Measurements from ENCODE around the gene TMEM141.
"Not testable (repeated sequence)": the region's sequence is repeated elsewhere in the genome, so short reads cannot be mapped to it uniquely, and the experiment has no call there.

TMEM141 gene

DNA sequence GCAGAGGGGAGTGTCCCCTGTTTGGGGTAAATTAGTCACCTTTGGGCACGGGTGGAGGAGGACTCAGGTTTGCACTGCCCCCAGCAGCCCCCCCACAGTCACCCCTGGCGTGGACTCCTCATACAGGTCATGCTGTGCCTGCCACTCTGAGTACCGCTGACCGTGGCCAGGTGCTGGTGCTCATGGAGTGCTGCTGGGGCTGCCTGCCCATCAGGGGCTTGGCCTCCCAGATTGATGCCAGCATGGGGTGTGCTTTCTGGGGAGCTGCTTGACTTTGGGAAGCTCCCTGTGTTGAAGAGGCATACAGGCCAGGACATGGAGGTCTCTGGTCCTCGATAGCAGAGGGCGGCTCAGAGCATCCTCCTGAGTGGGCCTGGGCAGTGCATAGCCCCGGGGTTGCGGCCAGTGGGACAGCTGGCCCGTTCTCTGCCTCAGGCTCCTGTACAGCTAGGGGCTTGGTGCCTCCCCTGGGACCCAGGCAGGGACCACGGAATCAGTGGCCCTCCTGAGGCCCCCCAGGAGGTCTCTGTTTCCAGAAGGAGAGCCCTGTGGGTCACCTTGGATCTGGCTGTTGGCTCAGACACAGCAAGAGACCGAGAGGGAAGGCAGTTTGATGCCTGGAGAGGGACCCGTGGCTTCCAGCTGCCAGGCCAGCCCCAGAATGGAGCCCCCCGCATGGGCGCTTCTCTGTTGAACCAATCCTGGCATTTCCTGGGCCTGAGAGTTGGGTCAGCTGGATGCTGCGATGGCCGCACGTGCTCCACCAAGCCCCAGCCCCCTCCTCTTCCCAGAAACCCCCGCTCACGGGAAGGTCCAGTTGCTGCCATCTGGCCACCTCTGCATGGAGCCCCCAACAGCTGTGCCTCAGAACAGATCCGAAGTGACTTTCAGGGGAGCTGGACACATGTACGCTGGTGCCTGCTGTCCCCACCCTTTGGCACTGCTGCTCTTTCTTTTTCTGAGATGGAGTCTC lies 45.1 kb downstream of the TMEM141 start:
- DNase-seq, result no peak

DNA sequence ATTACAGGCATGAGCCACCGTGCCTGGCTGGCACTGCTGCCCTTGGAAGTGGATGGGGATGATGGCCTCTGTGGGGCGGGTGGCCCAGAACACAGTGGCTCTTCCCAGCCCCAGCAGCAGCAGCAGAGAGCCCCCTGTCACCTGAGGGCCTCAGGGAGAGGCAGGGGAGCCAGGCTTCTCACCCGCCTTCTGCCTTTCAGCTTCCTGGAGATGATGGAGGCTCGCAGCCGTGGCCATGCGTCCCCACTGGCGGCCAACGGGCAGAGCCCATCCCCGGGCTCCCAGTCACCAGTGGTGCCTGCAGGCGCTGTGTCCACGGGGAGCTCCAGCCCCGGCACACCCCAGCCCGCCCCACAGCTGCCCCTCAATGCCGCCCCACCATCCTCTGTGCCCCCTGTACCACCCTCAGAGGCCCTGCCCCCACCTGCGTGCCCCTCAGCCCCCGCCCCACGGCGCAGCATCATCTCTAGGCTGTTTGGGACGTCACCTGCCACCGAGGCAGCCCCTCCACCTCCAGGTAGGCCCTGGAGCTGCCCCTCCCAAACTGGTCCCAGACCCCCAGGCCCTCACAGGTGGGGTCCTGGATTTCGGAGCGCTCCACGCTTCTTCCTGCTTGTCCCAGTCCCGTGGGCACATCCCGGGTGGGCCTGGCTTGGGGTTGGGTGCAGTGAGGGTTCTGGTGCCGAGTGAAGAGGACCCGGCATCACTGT lies 46.2 kb downstream of the TMEM141 start:
- DNase-seq, result no peak

DNA sequence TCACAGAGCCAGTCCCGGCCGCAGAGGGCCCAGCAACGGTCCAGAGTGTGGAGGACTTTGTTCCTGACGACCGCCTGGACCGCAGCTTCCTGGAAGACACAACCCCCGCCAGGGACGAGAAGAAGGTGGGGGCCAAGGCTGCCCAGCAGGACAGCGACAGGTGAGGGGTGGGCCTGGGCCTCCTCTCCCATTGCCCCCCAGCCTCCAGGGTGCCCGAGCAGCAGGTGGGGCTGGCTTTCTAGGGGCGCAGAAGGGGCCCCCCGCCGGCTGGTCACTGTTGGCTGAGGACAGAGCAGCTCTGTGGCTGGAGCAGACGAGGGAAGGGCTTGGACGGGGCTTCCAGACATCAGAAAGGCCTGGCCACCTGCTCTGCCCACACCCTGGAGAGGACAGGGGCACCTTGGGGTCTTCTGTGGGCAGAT lies 46.7 kb downstream of the TMEM141 start:
- DNase-seq, result not testable (repeated sequence)

DNA sequence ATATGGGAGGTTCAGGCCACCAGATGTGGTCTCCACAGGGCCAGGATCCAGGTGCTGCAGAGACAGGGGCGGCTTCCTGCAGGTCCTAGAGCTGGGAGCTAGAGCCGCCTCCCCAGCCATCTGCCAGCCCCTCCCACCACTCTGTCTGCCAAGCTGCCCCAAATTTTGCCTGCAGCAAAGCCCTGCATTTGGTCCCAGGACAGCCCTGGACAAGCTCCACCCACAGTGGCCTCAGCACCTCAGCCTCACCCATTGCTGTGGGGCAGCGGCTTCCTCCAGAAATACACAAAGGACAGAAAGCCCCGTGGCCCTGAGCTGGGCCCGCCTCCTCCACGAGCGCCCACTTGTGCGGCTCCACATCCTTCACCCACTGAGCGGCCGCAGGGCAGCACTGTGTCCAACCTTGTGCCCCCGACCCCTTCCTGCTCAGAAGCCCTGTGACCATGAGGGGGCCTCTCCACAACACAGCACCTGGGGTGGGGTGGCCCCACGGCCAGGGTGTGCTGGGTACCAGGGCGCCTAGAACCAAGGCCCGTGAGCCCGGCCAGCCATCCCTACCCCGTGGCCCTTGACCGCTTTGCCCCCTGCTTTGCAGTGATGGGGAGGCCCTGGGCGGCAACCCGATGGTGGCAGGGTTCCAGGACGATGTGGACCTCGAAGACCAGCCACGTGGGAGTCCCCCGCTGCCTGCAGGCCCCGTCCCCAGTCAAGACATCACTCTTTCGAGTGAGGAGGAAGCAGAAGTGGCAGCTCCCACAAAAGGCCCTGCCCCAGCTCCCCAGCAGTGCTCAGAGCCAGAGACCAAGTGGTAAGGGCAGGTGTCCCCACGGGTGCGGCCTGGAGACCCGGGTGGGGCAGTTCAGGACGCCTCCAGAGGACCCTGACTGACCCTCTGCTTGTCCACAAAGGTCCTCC lies 47.4 kb downstream of the TMEM141 start:
- DNase-seq, result no peak

DNA sequence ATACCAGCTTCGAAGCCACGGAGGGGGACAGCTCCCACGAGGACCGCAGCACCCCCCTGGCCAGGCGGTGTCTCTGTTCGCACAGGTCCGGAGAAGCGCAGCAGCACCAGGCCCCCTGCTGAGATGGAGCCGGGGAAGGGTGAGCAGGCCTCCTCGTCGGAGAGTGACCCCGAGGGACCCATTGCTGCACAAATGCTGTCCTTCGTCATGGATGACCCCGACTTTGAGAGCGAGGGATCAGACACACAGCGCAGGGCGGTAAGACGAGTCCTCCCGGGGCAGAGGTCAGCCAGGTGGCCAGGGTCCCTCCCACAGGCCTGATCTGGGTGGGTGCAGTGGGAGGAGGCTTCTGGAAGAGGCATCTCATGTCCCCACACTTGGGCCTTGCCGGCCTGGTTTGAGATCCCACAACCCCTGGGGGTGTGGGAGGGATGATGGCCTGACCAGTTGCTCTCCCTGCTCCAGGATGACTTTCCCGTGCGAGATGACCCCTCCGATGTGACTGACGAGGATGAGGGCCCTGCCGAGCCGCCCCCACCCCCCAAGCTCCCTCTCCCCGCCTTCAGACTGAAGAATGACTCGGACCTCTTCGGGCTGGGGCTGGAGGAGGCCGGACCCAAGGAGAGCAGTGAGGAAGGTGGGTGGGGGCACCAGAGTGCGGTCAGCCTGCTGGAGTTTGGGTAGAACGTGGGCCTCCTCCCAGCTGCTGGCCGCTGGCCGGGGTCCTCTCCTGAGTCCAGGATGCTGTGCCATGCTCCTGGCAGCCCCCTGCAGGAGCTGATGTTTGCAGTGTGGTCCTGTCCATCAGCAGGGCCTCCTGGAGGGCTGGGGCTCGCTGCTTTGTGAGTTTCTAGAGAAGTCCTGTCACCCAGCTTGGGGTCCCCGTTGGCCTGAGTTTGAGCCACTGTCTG lies 48.3 kb downstream of the TMEM141 start:
- DNase-seq, result no peak

DNA sequence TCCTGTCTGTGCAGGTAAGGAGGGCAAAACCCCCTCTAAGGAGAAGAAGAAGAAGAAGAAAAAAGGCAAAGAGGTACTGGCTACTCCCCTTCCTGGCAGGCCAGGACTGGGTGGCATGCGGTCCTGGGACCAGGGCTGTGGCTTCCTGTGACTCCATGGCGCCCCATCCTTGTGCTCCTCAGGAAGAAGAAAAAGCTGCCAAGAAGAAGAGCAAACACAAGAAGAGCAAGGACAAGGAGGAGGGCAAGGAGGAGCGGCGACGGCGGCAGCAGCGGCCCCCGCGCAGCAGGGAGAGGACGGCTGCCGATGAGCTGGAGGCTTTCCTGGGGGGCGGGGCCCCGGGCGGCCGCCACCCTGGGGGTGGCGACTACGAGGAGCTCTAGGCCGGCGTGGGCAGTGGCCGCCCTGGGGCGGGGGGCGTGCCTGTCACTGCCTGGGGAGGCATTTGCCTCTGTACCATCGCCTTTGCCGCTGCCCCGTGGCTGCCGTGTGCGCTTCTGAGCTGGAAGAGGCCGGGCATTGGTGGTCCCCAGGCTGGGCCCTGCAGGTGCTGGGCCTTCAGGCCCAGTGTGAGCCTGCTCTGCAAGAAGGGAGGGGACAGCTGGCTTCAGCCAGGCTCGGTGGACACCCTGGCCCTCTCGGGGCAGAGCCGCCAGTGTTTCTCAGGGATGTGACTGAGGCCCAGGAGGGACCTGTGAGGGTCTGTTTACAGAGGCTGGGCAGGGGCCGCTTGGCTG lies 49.2 kb downstream of the TMEM141 start:
- no peak for DNase-seq

DNA sequence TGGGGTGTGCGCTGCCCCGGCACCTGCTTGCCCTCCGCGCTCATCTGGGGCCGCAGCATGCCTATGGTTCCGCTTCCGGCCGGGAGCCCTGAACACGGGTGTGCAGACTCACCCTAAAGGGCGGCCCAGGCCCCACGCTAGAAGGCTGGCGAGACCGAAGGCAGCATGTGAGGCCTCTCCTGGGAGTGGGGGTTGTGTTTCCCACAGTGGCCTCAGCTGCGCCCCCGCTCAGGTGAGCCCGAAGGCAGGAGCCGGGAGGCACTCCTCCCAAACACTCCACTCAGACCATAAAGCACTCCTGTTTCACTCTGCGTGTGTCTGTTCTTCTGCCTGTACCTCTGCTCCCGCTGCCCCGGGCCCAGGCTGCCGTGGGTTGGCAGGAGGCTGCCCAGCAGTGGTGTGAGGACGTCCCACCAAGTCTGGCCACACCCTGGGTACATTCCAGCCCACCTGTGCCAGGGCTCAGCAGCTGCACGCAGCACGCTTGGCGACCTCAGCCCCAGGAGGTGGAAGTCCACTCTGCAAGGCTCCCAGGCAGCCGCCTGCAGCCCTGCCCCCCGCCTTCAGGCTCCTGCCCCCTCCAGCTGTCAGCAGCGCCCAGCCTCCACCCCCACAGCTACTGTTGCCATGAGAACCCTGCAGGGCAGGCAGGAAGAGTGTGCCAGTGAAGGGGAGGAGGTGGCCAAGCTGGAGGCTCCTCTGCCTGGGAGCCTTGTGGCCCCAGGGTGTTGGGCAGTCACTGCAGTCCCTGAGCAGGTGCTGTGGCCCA lies 49.9 kb downstream of the TMEM141 start:
- DNase-seq, result no peak

DNA sequence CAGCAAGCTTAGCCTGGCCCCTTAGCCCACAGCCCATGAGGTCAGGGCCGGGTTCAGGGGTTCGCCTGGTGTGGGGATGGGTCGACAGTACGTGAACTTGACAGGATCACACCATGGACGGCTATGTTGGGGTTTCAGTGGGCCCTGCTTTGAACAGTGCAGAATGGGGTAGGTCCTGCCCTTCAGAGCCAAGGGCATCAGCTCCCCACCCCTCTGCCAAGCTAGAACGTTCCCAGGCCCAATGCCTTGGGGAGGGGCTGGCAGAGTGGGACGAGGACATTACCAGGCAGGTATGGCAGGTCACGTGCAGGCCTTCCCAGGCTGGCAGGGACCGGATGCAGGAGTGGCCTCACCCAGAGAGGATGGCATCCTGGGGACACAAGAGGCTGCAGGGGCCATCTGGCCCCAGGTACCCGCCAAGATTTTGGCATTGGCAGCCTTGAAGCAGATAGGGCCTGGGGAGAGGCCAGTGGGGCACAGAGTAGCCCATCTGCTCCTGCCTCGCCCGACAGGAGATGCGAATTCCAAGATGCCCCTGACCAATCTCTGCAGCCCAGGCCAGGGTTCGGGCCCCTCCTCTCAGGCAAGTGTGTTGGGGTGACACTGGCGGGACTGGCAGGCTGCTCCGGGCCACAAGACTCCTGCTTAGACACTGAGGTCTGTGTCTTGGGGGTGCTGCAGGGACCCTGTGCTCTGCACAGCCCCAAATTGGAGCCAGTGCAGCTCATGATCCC lies 50.7 kb downstream of the TMEM141 start:
- not testable (repeated sequence) for DNase-seq

DNA sequence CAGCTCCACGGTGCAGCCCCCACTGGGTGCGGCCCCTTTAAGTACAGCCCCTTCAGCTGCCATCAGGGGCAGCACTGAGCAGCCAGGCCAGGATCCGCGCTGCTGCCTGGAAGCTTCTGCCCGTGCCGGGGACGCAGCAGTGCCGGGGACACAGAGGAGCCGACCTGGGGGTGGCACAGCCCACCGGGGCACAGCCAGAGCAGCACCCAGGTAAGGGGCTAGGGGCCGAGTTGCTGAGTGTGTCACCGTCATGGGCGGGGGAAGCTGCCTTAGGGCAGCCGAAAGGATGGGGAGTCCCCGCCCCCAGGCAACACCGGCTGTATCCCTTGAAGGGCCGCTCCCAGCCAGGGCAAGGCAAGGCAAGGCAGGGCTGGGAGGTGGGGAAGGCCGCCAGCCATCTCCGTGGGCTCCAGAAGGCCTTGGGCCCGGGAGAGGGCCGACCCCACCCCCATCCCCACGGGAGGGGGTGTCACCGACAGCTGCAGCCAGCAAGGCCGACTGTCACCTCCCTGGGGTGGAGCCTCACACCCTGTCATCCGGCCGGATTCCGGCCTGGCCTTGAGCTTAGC lies 51.3 kb downstream of the TMEM141 start, which contains the start of gene AJM1:
TSS of gene AJM1 (plus strand) at position 99 of the 569 bp plus-strand sequence. CDS start 1,937 bp downstream, outside the sequence.
- DNase-seq, result peak; percentile 66

Measured in GOT3 (cell line).